Body of pancreas (tissue), 4 donors: ENCODE data around the gene COLGALT1. TPM values are rescaled to one million over a fixed set of nuclear protein-coding genes. Genes with fewer than 3 reads are reported as not detected.
"Not testable (repeated sequence)": the region's sequence is repeated elsewhere in the genome, so short reads cannot be mapped to it uniquely, and the experiment has no call there.

Experiments used
- ATAC-seq: fragments of 150-250 bp; one replicate; pipeline ENCODE4 v1.9.1; 2016
- DNase-seq, 4 donors: peaks; one replicate each; pipeline ENCODE4 v3.0.0-alpha.2; 2019
- H3K27ac ChIP-seq, 4 donors: fragments of 200-600 bp; sonication (generic); 1 replicate in 3 of 4; 2 replicates in 1 of 4; pipeline versions ENCODE4 v1.5.1 to v1.6.1; 2016 to 2019; ENCODE audit warnings: mild to moderate bottlenecking in 1 of 4, mixed read lengths in 1 of 4, moderate library complexity in 1 of 4
- H3K27me3 ChIP-seq, 2 donors: fragments of 200-600 bp; sonication (generic); one replicate each; pipeline ENCODE4 v1.6.0; 2016; ENCODE audit warnings: mild to moderate bottlenecking in 1 of 2
- H3K36me3 ChIP-seq, 2 donors: fragments of 200-600 bp; sonication (generic); replicated peaks in 1 of 2; 2 replicates each; pipeline ENCODE4 v1.5.1; 2016; ENCODE audit warnings: low read depth in 2 of 2; ENCODE audit not compliant: insufficient read depth in 1 of 2
- H3K4me1 ChIP-seq: fragments of 200-600 bp; sonication (generic); one replicate; pipeline ENCODE4 v1.6.0; 2016
- H3K4me3 ChIP-seq, 2 donors: fragments of 200-600 bp; sonication (generic); 1 replicate in 1 of 2; 2 replicates in 1 of 2; pipeline ENCODE4 v1.5.1; 2016 to 2019
- H3K9me3 ChIP-seq, 3 donors: fragments of 200-600 bp; sonication (generic); 1 replicate in 2 of 3; 2 replicates in 1 of 3; pipeline ENCODE4 v1.5.1; 2016
- POLR2A ChIP-seq, 3 donors: fragments of 450-650 bp; IDR thresholded peaks; one replicate each; pipeline ENCODE4 v1.6.1; 2016; ENCODE audit warnings: antibody characterized with exemption in 3 of 3, mild to moderate bottlenecking in 2 of 3
- WGBS, 2 donors: methylation state at CpG; one replicate each; pipeline ENCODE4 v1.1.5; 2017; 5-methylcytosine and 5-hydroxymethylcytosine counted together
- intact Hi-C: fragments of 100-400 bp; cut with DNase I; formaldehyde crosslinking; loops from one replicate; pipeline ENCODE4 v1.15.1; 2023
- total RNA-seq, 2 donors: library from RNA; depleted of rRNA; stranded (reverse); fragments of >200 nt; gene quantifications; one replicate each; pipeline ENCODE4 v1.1.0, GENCODE V29; 2016
- TF ChIP-seq, protein P1 (sequence below), 7 experiments: fragments of 450-650 bp in 4 of 7; fragments of 200-600 bp in 3 of 7; sonication (generic) in 3 of 7; IDR thresholded peaks; one replicate each; pipeline ENCODE4 v1.5.1; 2016 to 2019; ENCODE audit warnings: antibody characterized with exemption in 7 of 7

The COLGALT1 gene
- total RNA-seq, 2 donors from 2014 or later, result 38.9 to 41.5 TPM

DNA sequence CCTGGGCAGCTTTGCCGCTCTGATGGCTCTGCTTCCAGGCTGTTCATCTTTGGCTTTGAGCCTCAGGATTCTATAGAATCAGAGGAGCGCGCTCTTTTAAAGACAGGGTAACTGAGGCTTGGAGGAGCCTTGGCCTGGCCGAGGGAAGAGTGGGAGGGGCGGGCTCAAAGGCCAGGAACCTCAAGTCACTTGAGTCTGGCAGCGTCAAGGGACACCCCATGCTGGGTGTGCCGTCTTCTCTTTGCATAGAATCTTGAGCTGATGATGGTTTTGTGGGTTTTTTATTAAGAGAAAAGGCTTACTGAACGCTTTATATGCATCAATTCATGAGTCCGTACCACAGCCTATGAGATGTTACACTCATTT lies 42.9 kb upstream of the COLGALT1 start:
- H3K36me3 ChIP-seq, result peaks cover under 1 to 3% of the 10 kb centered on the region in 2 donors
- no peaks in the 10 kb centered on the region for H3K9me3 ChIP-seq
- no peak for TF ChIP-seq POLR2A (IDR thresholded peaks at IDR 0.05)
- TF ChIP-seq, protein P1, sequence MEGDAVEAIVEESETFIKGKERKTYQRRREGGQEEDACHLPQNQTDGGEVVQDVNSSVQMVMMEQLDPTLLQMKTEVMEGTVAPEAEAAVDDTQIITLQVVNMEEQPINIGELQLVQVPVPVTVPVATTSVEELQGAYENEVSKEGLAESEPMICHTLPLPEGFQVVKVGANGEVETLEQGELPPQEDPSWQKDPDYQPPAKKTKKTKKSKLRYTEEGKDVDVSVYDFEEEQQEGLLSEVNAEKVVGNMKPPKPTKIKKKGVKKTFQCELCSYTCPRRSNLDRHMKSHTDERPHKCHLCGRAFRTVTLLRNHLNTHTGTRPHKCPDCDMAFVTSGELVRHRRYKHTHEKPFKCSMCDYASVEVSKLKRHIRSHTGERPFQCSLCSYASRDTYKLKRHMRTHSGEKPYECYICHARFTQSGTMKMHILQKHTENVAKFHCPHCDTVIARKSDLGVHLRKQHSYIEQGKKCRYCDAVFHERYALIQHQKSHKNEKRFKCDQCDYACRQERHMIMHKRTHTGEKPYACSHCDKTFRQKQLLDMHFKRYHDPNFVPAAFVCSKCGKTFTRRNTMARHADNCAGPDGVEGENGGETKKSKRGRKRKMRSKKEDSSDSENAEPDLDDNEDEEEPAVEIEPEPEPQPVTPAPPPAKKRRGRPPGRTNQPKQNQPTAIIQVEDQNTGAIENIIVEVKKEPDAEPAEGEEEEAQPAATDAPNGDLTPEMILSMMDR (IDR thresholded peaks at IDR 0.05), result no peak
- intact Hi-C loops, result no loop called here
- H3K27ac ChIP-seq, result peak overlapping the region; percentile 97 to 100 (median 98)
- DNase-seq (no peak), ATAC-seq (no peak)
- WGBS, 2 donors, result 53 to 64% methylated on average over 8 to 9 of the region's 9 CpGs
- H3K27me3 ChIP-seq, result no peaks in the 10 kb centered on the region
- H3K4me1 ChIP-seq, result peaks cover 33% of the 10 kb centered on the region
- H3K4me3 ChIP-seq, result peak overlapping the region; percentile 87 to 96

DNA sequence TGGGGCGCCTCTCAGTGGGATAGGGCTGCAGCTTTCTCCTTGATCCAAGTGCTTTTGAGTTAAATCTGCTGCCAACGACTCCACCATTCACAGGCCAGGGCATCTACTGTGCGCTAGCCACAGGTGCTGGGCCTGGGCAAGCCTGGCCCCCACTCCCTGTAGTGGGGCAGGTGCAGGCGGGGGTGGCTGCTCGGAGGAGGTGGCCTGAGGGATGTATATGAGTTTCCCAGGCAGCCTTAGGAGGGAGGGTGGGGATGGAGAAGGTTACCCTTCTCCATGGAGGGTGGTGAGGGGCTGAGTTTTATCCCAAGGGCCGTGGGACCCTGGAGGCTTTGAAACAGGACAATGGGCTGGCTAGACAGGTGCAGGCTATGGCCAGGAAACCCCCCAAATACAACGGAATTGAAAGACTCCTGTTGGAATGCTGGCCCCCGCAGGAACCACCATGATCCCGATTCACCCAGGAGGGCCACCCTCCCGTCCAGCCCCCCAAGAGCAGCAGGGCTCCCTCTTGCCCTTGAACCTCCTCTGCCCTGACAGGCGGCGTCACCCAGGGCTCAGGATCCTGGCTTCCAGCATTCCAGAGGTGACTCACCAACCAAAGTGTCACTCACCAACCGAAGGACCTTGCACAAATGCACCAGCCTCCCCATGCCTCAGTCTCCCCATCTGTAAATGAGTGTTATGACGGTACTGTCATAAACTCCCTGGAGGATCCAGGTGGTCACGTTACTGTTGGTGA lies 39.9 kb upstream of the COLGALT1 start:
- peaks cover 14% of the 10 kb centered on the region for H3K4me1 ChIP-seq

DNA sequence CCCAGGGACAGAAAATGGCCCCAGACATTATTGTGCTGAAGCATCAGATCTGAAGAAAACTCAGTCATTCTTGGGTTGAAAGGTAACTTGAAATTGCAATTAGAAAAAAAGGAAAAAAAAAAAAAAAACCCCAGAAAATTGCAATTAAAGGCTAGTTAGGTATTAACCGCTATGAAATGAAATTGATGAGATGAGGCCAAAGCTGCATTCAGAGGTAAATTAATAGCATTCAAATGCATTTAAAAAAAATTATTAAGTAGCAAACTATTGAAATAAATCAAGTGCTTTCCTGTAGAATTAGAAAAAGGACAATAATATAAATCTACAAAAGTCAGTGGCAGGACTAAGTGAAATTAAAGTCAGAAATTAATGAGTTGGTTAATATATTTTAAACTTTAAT lies 37.6 kb upstream of the COLGALT1 start:
- intact Hi-C loops, result no loop called here
- Histone ChIP-seq H3K36me3 (peaks cover 4 to 5% of the 10 kb centered on the region in 2 donors), H3K9me3 (no peaks in the 10 kb centered on the region), H3K4me3 (no peak overlapping the region), H3K27me3 (no peaks in the 10 kb centered on the region), H3K27ac (no peak overlapping the region), H3K4me1 (peaks cover 2% of the 10 kb centered on the region)
- 100% methylated on average over 1 of the region's 1 CpG for WGBS, 2 donors
- DNase-seq (no peak), ATAC-seq (no peak)
- no peak for TF ChIP-seq POLR2A (IDR thresholded peaks at IDR 0.05)
- TF ChIP-seq, protein P1 (IDR thresholded peaks at IDR 0.05), result no peak

More for the DNA sequence above, 39.9 kb upstream of the COLGALT1 start:
- no peaks in the 10 kb centered on the region for H3K9me3 ChIP-seq
- H3K36me3 ChIP-seq, result peaks cover 4 to 5% of the 10 kb centered on the region in 2 donors
- no peak overlapping the region for H3K27ac ChIP-seq
- no peak overlapping the region for H3K4me3 ChIP-seq
- H3K27me3 ChIP-seq, result no peaks in the 10 kb centered on the region
- ATAC-seq (no peak), DNase-seq (no peak)
- intact Hi-C loops, result no loop called here
- TF ChIP-seq, protein P1 (IDR thresholded peaks at IDR 0.05), result no peak
- no peak for TF ChIP-seq POLR2A (IDR thresholded peaks at IDR 0.05)
- WGBS, 2 donors, result 85 to 86% methylated on average over 4 to 15 of the region's 15 CpGs

DNA sequence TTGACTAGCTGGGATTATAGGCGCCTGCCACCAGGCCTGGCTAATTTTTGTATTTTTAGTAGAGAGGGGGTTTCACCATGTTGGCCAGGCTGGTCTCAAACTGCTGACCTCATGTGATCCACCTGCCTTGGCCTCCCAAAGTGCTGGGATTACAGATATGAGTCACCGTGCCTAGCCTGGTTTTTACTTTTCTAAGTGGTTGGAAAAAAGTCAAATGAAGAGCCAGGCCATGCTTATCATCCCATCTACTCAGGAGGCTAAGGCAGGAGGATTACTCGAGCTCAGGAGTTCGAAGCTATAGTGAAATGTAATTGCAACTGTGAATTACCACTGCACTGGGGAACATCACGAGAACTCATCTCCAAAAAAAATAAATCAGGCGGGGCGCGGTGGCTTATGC lies 36.8 kb upstream of the COLGALT1 start:
- H3K9me3 ChIP-seq, ATAC-seq, H3K4me1 ChIP-seq, DNase-seq, H3K36me3 ChIP-seq, H3K27me3 ChIP-seq, H3K4me3 ChIP-seq, intact Hi-C loops, H3K27ac ChIP-seq: not testable (repeated sequence)
- 83 to 97% methylated on average over 8 of the region's 8 CpGs for WGBS, 2 donors

DNA sequence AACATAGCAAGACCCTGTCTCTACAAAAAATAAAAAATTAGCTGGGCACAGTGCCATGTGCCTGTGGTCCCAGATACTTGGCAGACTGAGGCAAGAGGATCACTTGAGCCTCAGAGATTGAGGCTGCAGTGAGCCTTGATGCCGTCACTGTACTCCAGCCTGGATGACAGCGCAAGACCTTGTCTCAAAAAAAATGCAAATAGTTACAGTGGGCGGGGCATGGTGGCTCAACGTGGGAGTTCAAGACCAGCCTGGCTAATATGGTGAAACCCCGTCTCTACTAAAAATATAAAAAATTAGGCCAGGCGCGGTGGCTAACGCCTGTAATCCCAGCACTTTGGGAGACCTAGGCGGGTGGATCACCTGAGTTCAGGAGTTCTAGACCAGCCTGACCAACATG lies 35.5 kb upstream of the COLGALT1 start:
- TF ChIP-seq, protein P1 (IDR thresholded peaks at IDR 0.05), result no peak
- no peak for TF ChIP-seq POLR2A (IDR thresholded peaks at IDR 0.05)
- intact Hi-C loops, result no loop called here
- Histone ChIP-seq H3K36me3 (peaks cover 4 to 5% of the 10 kb centered on the region in 2 donors), H3K27me3 (no peaks in the 10 kb centered on the region), H3K4me3 (no peak overlapping the region), H3K4me1 (peaks cover 6% of the 10 kb centered on the region), H3K9me3 (no peaks in the 10 kb centered on the region), H3K27ac (no peak overlapping the region)
- ATAC-seq (no peak), DNase-seq (no peak)
- WGBS, 2 donors, result 91 to 93% methylated on average over 8 to 9 of the region's 9 CpGs
